SK-N-SH treated with all-trans-retinoic acid at 6 μM for 48 hours (cell line): ENCODE measurements around the gene HMGA1.

Experiments used
- ATAC-seq: fragments of 200-7000 bp; cut with Tn5 transposase; 3 replicates; pipeline ENCODE4 v1.9.1; 2020; ENCODE audit warnings: mild to moderate bottlenecking, moderate library complexity
- ARNTL ChIP-seq: fragments of 450-650 bp; formaldehyde crosslinking; IDR thresholded peaks from 2 replicates; pipeline ENCODE4 v1.5.0; 2020; ENCODE audit warnings: low read depth, mild to moderate bottlenecking, moderate library complexity, borderline replicate concordance
- BACH2 ChIP-seq: fragments of 250-450 bp; sonication (Bioruptor Pico); IDR thresholded peaks from 2 replicates; pipeline ENCODE4 v1.9.0; 2021; ENCODE audit warnings: mild to moderate bottlenecking, borderline replicate concordance
- ESRRG ChIP-seq: fragments of 250-450 bp; sonication (Bioruptor Pico); IDR thresholded peaks from 2 replicates; pipeline ENCODE4 v1.6.1; 2021; ENCODE audit warnings: mild to moderate bottlenecking
- GLIS3 ChIP-seq: fragments of 250-450 bp; sonication (Bioruptor Pico); IDR thresholded peaks from 2 replicates; pipeline ENCODE4 v1.5.0; 2020; ENCODE audit warnings: mild to moderate bottlenecking, moderate library complexity
- OSR1 ChIP-seq: fragments of 250-450 bp; sonication (Bioruptor Pico); IDR thresholded peaks from 2 replicates; pipeline ENCODE4 v1.8.0; 2022; ENCODE audit warnings: moderate library complexity, mild to moderate bottlenecking, inconsistent platforms
- SNAI2 ChIP-seq: fragments of 250-450 bp; sonication (Bioruptor Pico); IDR thresholded peaks from 2 replicates; pipeline ENCODE4 v1.5.0; 2020; ENCODE audit warnings: mild to moderate bottlenecking, moderate library complexity
- TOX ChIP-seq: fragments of 250-450 bp; sonication (Bioruptor Pico); IDR thresholded peaks from 2 replicates; pipeline ENCODE4 v1.8.0; 2021; ENCODE audit warnings: mild to moderate bottlenecking, moderate library complexity, borderline replicate concordance
- ZC3H10 ChIP-seq: fragments of 250-450 bp; sonication (Bioruptor Pico); IDR thresholded peaks from 2 replicates; pipeline ENCODE4 v1.5.1; 2021; ENCODE audit warnings: mild to moderate bottlenecking, moderate library complexity
- ZFP3 ChIP-seq: fragments of 250-450 bp; sonication (Bioruptor Pico); IDR thresholded peaks from 2 replicates; pipeline ENCODE4 v1.5.0; 2020; ENCODE audit warnings: mild to moderate bottlenecking, moderate library complexity
- ZFP30 ChIP-seq: fragments of 450-650 bp; formaldehyde crosslinking; IDR thresholded peaks from 2 replicates; pipeline ENCODE4 v1.5.0; 2022; ENCODE audit warnings: mild to moderate bottlenecking, moderate library complexity
- ZNF8 ChIP-seq: fragments of 450-650 bp; formaldehyde crosslinking; IDR thresholded peaks from 2 replicates; pipeline ENCODE4 v1.5.0; 2020; ENCODE audit warnings: mild to moderate bottlenecking, moderate library complexity
- TF ChIP-seq, protein P1 (sequence below): fragments of 250-450 bp; sonication (Bioruptor Pico); IDR thresholded peaks from 2 replicates; pipeline ENCODE4 v1.5.0; 2020; ENCODE audit warnings: mild to moderate bottlenecking, moderate library complexity
- TF ChIP-seq, protein P2 (sequence below): fragments of 250-450 bp; sonication (Bioruptor Pico); IDR thresholded peaks from 2 replicates; pipeline ENCODE4 v1.8.0; 2020; ENCODE audit warnings: mild to moderate bottlenecking, moderate library complexity, borderline replicate concordance
- TF ChIP-seq, protein P3 (sequence below): fragments of 250-450 bp; sonication (Bioruptor Pico); IDR thresholded peaks from 2 replicates; pipeline ENCODE4 v1.8.0; 2021; ENCODE audit warnings: low read depth, mild to moderate bottlenecking, moderate library complexity, borderline replicate concordance

HMGA1 gene

DNA sequence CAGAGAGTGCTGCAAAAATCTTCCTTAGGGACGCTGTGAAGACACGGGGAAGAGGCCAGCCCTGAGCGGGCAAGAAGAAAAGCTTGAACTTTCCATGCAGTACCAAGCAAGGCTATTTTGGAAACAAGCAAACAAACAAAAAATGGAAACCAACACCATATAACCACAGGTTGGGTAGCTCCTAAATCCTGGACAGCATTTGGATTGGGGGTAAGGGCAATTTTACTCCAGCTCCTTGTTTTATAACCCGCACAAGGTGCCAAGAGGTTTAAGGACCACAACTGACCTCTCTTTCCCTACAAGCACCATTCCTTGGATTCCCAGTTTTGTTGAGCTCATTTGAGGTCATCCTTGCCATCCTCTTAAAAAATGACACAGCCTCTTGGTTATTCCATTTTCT, 43.5 kb downstream of the HMGA1 start:
- no peak for ATAC-seq

DNA sequence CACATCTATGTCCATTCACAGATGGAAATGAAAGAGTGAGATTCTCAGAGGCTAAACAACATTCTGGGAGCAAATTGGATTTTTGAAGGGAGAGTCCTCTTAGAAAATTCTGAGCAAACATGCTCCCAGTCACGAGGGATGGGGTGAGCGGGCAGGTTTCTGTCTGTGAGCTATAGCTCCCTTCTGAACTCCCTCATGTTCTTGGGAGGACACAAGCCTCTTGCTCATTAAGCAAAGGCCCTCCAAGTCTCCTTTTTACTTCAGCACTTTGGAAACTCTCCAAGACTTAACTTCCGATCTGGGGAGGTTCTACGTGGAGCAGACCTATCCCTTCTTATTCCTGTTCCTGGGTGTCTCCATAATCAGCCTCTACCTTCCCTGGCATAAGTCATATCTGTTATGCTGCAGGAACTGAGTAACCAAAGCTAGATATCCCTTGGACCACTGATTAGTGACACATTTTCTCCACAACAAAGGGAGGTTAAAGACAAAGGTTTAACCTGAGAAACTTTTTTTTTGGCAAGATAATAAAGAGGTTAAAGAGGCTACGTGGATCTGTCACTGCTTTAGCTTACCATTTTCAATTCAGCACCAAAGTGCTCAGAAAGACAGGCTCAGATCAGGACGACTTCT, 45.1 kb downstream of the HMGA1 start:
- no peak for TF ChIP-seq ESRRG (CRISPR knock-in tag)
- TF ChIP-seq ZFP3, result no peak
- no peak for TF ChIP-seq ZC3H10 (CRISPR knock-in tag)
- ATAC-seq, result no peak

More for the DNA sequence above, 43.5 kb downstream of the HMGA1 start:
- TF ChIP-seq TOX (CRISPR knock-in tag), result no peak
- TF ChIP-seq ZFP3, result no peak

DNA sequence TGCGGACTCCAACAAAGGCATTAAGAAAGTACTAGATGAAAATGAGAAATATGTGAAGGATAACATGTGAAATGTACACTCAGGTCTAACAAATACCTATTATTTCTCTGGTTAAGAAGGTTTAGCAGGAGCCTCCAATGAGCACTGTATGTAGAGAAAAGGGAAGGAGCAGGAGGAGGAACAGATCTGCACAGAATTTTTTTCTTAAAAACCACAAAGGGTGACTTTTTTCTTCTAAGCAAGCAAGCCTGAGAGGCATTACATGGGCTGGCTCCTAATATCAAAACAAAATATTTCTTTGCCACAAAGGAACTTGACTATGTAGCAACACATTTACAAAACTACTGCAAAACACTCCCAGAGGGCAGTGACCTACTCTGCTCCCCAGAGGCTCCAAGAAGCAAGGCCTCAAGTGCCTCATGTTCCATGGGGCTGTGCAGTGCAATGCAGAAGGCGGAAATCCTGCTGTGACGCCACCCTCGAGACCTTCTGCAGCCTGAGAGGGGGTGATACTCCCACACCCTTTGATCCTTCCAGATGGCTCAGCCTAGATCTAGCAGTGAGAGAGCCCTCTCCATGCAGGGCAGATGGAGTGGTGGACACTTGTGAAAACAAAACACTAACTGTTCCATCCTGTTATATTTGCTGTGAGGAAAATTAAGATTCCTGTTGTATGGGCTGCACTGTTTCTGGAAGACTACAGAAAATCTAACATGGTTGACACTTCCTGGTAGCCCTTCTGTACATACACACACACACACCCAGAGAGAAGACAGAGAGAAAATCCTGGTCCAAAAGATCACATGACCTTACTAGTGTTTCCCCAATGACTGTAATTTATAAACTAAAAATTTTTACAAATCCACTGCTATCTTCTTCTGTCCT, 48.1 kb downstream of the HMGA1 start:
- no peak for ATAC-seq
- TF ChIP-seq ZC3H10 (CRISPR knock-in tag), result no peak
- no peak for TF ChIP-seq ZFP30 (CRISPR knock-in tag)
- TF ChIP-seq ARNTL (CRISPR knock-in tag), result no peak
- TF ChIP-seq GLIS3 (CRISPR knock-in tag), result no peak

DNA sequence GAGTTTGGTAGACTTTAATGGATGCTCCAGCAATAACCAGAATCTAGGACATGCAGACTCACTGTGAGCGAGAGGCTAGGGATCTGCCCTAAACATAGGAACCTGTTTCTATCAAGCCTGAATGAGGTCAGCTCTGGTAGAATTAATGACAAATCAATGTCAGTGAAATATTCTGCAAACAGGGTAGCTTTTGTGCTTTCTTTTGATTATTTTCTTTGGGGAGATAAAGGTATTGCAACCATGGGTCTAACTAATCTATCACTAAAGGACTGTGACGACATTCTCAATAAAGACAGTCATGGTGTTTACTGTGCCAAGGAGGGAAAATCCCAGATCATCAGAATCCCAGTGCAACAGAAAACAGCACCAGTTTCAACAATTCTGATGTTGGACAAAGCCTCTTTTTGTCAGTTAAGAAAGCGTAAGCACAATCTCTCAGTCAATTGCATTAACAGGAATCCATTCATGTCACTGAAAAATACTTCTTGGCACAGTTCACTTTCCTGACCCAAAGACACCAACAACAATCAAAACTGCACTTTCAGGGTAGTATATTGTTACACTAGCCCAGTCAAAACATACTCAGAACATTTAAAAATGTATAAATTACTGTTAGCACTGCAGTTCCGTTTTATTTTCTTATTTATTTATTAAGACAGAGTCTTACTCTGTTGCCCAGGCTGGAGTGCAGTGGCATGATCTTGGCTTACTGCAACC, 48.9 kb downstream of the HMGA1 start:
- ATAC-seq, result no peak
- TF ChIP-seq BACH2 (CRISPR knock-in tag) (no peak), ARNTL (CRISPR knock-in tag) (no peak)

DNA sequence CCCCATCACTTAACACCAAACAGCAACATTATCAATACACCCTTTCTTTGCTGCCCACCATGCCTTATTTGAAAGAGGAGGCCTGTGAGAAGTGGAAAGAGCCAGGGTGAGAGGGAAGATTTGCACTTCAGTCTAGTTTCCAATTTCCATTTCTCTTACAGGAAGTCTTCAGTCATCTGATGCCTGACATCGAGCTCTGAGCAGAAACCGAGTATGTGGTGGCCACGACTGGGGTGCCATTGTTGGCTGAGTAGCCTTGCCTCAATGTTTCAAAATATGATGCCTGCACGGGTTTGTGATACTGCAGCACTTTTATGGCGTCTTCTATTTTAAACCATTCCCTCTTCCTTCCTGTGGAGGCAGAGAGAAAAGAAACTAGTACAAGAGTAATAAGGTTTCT, 51.9 kb downstream of the HMGA1 start:
- no peak for ATAC-seq
- TF ChIP-seq GLIS3 (CRISPR knock-in tag) (no peak), BACH2 (CRISPR knock-in tag) (no peak), ZFP3 (no peak)
- TF ChIP-seq, protein P1, sequence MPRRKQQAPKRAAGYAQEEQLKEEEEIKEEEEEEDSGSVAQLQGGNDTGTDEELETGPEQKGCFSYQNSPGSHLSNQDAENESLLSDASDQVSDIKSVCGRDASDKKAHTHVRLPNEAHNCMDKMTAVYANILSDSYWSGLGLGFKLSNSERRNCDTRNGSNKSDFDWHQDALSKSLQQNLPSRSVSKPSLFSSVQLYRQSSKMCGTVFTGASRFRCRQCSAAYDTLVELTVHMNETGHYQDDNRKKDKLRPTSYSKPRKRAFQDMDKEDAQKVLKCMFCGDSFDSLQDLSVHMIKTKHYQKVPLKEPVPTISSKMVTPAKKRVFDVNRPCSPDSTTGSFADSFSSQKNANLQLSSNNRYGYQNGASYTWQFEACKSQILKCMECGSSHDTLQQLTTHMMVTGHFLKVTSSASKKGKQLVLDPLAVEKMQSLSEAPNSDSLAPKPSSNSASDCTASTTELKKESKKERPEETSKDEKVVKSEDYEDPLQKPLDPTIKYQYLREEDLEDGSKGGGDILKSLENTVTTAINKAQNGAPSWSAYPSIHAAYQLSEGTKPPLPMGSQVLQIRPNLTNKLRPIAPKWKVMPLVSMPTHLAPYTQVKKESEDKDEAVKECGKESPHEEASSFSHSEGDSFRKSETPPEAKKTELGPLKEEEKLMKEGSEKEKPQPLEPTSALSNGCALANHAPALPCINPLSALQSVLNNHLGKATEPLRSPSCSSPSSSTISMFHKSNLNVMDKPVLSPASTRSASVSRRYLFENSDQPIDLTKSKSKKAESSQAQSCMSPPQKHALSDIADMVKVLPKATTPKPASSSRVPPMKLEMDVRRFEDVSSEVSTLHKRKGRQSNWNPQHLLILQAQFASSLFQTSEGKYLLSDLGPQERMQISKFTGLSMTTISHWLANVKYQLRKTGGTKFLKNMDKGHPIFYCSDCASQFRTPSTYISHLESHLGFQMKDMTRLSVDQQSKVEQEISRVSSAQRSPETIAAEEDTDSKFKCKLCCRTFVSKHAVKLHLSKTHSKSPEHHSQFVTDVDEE (CRISPR knock-in tag), result no peak
- TF ChIP-seq, protein P2, sequence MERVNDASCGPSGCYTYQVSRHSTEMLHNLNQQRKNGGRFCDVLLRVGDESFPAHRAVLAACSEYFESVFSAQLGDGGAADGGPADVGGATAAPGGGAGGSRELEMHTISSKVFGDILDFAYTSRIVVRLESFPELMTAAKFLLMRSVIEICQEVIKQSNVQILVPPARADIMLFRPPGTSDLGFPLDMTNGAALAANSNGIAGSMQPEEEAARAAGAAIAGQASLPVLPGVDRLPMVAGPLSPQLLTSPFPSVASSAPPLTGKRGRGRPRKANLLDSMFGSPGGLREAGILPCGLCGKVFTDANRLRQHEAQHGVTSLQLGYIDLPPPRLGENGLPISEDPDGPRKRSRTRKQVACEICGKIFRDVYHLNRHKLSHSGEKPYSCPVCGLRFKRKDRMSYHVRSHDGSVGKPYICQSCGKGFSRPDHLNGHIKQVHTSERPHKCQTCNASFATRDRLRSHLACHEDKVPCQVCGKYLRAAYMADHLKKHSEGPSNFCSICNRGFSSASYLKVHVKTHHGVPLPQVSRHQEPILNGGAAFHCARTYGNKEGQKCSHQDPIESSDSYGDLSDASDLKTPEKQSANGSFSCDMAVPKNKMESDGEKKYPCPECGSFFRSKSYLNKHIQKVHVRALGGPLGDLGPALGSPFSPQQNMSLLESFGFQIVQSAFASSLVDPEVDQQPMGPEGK (CRISPR knock-in tag), result no peak

DNA sequence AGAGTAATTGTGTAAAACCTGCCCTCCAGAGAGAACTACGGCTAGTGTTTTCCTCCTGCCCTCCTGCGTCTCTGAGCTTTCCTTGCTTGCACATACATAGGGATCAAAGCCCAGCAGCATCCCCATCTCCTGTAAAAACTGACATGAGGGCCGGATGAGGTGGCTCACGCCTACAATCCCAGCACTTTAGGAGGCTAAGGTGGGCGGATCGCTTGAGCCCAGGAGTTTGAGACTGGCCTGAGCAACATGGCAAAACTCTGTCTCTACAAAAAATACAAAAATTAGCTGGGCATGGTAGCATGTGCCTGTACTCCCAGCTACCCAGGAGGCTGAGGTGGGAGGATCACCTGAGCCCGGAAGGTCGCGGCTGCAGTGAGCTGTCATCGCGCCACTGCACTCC, 52.5 kb downstream of the HMGA1 start:
- TF ChIP-seq OSR1 (CRISPR knock-in tag) (no peak), ESRRG (CRISPR knock-in tag) (no peak), ZC3H10 (CRISPR knock-in tag) (no peak), ZFP3 (no peak), SNAI2 (no peak), ZNF8 (CRISPR knock-in tag) (no peak), ARNTL (CRISPR knock-in tag) (no peak)
- TF ChIP-seq, protein P1 (CRISPR knock-in tag), result no peak
- TF ChIP-seq, protein P3, sequence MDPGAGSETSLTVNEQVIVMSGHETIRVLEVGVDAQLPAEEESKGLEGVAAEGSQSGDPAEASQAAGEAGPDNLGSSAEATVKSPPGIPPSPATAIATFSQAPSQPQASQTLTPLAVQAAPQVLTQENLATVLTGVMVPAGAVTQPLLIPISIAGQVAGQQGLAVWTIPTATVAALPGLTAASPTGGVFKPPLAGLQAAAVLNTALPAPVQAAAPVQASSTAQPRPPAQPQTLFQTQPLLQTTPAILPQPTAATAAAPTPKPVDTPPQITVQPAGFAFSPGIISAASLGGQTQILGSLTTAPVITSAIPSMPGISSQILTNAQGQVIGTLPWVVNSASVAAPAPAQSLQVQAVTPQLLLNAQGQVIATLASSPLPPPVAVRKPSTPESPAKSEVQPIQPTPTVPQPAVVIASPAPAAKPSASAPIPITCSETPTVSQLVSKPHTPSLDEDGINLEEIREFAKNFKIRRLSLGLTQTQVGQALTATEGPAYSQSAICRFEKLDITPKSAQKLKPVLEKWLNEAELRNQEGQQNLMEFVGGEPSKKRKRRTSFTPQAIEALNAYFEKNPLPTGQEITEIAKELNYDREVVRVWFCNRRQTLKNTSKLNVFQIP (CRISPR knock-in tag), result no peak
- ATAC-seq, result no peak
